Measurements from ENCODE around the gene TOPBP1.

DNA sequence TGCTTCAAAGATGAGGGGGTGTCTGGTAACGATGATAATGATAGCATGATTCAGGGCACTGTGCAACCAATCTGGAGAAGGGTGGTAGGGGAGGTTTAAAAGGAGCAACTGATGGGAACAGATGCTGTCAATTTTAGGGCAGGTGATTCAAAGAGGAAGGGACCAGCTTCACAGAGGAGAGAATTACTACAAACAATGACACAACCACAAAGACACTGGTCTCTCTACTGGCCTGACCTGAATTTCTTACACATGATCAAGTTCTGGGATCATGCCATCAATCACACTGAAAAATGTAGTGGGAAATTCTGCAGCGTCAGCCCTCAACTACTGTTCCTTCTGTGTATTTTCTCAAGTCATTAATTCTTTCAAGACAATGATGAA is 90.8 kb downstream of the TOPBP1 start:
- no peak for TF ChIP-seq POLR2A (IDR thresholded peaks at IDR 0.05; ENCODE audit: low read length)
- TF ChIP-seq GATA1 (IDR thresholded peaks at IDR 0.05; ENCODE audit: low read depth, low read length): no peak

Data from erythroblast (primary cell).